ENCODE data around the gene TTC16.
"Not testable (repeated sequence)": the region's sequence is repeated elsewhere in the genome, so short reads cannot be mapped to it uniquely, and the experiment has no call there.

The TTC16 gene

GRCh38 chr9:127746959-127747569 is 31.2 kb downstream of the TTC16 start:
- no peak for DNase-seq

- DNase-seq = no peak
Observed at GRCh38 chr9:127749090-127749787, 33.4 kb downstream of the TTC16 start.

GRCh38 chr9:127751269-127752054 is 35.6 kb downstream of the TTC16 start:
- DNase-seq = no peak

- DNase-seq = no peak
Observed at GRCh38 chr9:127753148-127753547, 37.3 kb downstream of the TTC16 start.

- DNase-seq = no peak
Observed at GRCh38 chr9:127753622-127754021, 37.7 kb downstream of the TTC16 start.

DNA sequence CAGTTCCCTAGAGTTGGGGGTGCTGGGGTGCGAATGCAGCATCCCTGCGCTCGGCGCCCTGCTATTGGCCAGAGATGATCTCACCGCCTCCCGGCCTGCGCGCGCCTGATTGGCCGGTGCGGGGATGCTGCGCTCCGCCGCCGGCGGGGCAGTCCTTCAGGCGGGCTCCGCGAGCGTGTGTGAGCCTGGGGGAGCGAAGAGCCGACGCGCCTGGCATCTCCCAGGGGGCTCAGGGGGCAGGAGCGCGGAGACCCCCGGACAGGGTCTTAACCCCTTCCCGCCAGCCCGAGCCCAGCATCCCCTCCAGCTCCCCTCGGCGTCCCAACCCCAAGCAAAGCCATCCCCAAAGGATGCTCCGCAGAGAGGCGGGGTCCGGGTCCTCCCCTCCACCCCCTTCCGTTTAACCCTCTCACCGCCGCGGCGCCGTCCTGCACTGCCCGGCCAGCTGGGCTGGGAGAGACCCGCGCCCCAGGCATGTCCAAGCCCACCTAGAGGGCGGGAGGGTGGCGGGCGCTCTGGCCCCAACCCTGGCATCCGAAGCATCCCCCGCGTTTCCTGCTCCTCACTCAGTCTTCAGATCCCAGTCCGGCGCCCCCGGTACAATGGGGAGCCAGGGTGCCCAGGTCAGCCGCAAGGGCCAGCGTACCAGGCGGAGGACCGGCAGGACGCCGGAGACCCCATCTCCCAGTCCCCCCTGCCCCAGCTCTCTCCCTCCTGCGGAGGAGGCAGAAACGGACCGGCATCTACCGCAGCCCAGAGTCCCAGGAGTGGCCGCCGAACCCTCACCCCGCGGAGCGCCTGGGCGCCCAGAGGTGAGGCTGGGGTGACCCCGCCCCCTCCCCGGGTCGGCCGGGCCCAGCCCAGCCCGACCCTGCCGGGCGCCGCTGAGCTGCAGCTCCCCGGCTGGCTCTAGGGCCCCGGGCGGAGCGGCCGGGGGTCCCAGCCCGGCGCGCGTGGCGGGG is 38.5 kb downstream of the TTC16 start:
- no peak for DNase-seq

- peak; percentile 2 for DNase-seq
Observed at GRCh38 chr9:127755061-127756060, 39.5 kb downstream of the TTC16 start.

GRCh38 chr9:127756233-127756632 is 40.4 kb downstream of the TTC16 start:
- no peak for DNase-seq

DNA sequence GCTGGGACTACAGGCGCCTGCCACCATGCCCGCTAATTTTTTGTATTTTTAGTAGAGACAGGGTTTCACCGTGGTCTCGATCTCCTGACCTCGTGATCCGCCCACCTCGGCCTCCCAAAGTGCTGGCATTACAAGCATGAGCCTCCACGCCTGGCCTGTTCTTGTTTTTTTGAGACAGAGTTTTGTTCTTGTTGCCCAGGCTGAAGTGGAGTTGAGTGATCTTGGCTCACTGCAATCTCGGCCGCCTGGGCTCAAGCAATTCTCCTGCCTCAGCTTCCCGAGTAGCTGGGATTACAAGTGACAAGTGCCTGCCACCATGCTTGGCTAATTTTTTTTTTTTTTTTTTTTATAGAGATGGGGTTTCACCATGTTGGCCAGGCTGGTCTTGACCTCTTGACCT is 40.9 kb downstream of the TTC16 start:
- not testable (repeated sequence) for DNase-seq

DNA sequence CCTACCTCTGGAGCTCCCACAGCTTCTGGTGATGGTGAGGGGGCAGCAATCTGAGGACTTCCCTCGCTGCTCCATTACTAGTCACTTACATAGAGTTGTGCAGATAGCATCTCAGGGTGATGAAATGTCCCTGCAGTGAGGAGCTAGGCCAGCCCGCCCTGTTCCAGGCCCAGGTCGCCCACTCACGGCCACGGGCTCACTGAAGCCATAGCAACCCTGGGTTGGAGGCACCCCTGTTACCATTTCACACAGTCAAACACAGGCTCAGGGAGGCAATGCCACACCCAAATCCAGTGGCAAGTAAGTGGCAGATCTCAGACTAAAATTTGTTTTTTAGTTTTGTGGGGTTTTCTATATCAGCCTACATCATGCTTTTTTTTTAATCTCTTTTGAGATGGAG is 43.0 kb downstream of the TTC16 start:
- no peak for DNase-seq

- DNase-seq = no peak
Observed at GRCh38 chr9:127761061-127761460, 45.2 kb downstream of the TTC16 start.

DNA sequence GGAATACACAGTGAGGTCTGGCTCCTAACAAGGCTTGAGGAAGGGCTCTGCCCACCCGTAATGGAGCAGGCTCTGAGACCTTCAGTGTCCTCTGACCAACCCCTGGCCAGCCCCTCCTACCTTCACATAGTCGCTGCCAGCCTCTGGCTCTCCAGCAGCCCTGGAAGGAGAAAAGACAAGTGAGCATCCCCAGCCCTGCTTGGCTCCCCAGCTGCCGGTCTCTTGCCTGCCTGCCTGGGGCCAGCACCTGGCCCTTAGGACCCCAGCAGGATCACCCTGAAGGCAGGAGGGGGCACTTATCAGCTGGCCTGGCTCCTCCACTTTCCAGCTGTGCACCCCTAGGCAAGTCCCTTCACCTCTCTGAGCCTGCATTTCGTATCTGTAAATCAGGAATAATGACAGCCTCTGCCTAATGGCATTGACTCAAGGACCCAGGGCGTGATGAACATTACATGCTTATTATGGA is 45.6 kb downstream of the TTC16 start:
- no peak for DNase-seq

DNA sequence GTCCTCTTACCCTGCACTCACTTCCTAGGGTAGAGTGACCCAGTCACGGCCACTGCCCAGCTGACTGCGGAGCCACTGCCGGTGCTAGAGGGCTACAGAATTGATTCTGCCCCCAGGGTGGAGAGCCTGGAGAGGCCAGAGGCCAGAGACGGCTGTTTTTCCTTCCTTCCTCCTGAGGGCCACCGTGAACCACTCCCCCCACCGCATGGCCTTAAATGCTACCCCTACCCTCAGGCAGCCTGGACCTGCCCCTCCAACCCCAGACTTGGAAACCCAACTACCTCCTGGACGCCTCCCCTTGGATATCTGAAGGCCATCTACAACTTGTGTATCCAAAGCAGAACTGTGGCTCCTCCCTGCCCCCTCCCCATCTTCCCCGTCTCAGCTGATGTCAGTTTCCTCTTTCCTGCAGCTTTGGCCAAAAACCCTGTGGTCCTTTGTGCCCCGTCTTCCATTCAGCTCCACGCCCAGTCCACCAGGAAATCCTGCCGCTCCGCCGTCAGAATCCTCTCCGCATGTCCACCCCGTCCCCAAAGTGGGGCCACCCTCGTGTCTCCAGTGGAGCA is 46.3 kb downstream of the TTC16 start:
- no peak for DNase-seq

GRCh38 chr9:127763918-127764384 is 48.1 kb downstream of the TTC16 start:
- no peak for DNase-seq

DNA sequence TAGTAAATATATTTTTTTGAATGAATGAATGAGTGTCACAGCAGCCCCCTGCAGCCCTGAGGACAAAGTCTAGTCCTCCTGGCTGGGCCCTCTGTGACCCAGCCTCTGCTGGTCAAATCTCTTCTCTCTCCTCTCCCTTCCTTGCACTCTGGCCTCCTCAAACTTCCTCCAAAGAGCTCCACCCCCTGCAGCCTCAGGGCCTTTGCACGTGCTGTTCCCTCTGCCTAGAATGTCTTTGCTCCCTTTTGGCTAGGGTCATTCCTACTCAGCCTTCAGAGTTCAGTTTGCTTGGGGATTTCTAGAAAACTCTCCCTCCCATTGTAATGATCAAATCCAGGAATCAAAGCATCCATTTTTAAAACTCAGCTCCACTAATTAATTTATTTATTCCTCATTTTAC is 49.5 kb downstream of the TTC16 start:
- DNase-seq = no peak

- no peak for DNase-seq
Observed at GRCh38 chr9:127767410-127767809, 51.5 kb downstream of the TTC16 start.

- no peak for DNase-seq
Observed at GRCh38 chr9:127767909-127768331, 52.0 kb downstream of the TTC16 start.

DNA sequence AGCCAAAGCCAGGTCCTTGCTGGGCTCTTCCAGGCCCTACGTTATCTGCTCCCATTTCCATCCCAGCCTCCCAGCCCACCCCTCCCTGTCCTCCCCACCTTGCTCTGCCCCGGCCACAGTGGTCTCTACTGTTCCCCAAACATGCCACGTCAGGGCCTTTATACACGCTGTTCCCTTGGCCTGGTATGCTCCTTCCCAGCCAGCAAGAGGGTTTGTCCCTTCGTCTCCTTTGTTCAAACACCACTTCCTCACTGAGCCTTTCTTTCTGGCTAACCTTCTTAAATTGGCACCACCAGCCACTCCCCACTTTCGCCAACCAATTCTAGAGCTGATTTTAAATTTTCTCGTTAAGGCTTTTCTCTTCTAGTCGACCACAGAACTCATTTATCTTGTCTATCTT is 52.8 kb downstream of the TTC16 start:
- DNase-seq = no peak

- no peak for DNase-seq
Observed at GRCh38 chr9:127769101-127769500, 53.2 kb downstream of the TTC16 start.

DNA sequence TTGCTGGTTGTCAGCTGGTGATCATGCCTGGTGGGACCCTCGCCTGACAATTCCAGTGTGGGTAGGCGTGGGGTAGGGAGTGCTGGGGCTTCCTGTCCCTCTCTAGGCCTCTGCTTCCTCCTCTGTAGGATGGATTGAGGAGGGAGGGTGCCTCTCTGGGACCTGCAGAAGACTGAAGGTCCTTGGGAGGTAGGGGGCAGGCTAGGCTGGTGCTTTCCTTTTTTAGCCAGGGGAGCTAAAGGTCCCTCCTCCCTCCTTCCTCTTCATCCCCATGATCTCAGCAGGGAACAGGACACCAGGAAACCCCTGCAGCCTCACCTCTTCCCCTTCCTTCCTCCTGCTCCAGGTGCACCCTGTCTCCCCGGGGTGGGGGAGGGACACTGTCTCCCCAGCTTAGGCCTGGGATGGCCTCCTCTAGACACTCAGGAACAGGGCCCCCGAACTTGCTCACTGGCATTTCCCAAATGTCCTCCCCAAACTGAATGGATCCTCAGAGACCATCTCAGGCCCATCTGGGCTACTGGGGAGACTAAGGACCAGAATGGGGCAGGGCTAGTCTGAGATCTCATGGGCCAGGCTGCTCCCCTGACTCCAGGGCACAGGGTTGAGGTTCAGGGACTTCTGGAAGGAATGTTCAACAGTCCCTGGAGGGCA is 54.2 kb downstream of the TTC16 start:
- no peak for DNase-seq

GRCh38 chr9:127770583-127770904 is 54.7 kb downstream of the TTC16 start:
- DNase-seq = no peak
